ENCODE measurements around the gene ANKRD28.
"Not testable (repeated sequence)": the region's sequence is repeated elsewhere in the genome, so short reads cannot be mapped to it uniquely, and the experiment has no call there.

ANKRD28 gene

GRCh38 chr3:15774931-15775560 lies 22.7 kb downstream of the ANKRD28 start:
- not testable (repeated sequence) for DNase-seq

- no peak for DNase-seq
Measured at GRCh38 chr3:15771444-15771843, 26.3 kb downstream of the ANKRD28 start.

- no peak for DNase-seq
Measured at GRCh38 chr3:15769256-15769915, 28.4 kb downstream of the ANKRD28 start.

GRCh38 chr3:15768421-15769255 lies 29.1 kb downstream of the ANKRD28 start:
- DNase-seq, result no peak

GRCh38 chr3:15766406-15766805 lies 31.4 kb downstream of the ANKRD28 start:
- DNase-seq, result no peak

- DNase-seq, result no peak
Measured at GRCh38 chr3:15758295-15758694, 39.5 kb downstream of the ANKRD28 start.

- DNase-seq, result no peak
Measured at GRCh38 chr3:15757824-15758223, 40.0 kb downstream of the ANKRD28 start.

GRCh38 chr3:15756505-15756904 lies 41.3 kb downstream of the ANKRD28 start:
- DNase-seq, result no peak

GRCh38 chr3:15755780-15756179 lies 42.0 kb downstream of the ANKRD28 start:
- DNase-seq, result no peak

- DNase-seq, result no peak
Measured at GRCh38 chr3:15755181-15755580, 42.6 kb downstream of the ANKRD28 start.

GRCh38 chr3:15754047-15754446 lies 43.7 kb downstream of the ANKRD28 start:
- DNase-seq, result no peak

- peak in 5 of 51 donors; percentile 6 to 53 (median 9) for DNase-seq
Measured at GRCh38 chr3:15753056-15753710, 44.6 kb downstream of the ANKRD28 start.

GRCh38 chr3:15750879-15751278 lies 46.9 kb downstream of the ANKRD28 start:
- no peak for DNase-seq

- DNase-seq, result no peak
Measured at GRCh38 chr3:15750143-15750542, 47.6 kb downstream of the ANKRD28 start.

- not testable (repeated sequence) for DNase-seq
Measured at GRCh38 chr3:15745896-15746295, 51.9 kb downstream of the ANKRD28 start.

GRCh38 chr3:15744176-15744575 lies 53.6 kb downstream of the ANKRD28 start:
- no peak for DNase-seq

GRCh38 chr3:15743587-15744009 lies 54.2 kb downstream of the ANKRD28 start:
- DNase-seq, result no peak

GRCh38 chr3:15742236-15742635 lies 55.5 kb downstream of the ANKRD28 start:
- not testable (repeated sequence) for DNase-seq

GRCh38 chr3:15738616-15739005 lies 59.2 kb downstream of the ANKRD28 start:
- DNase-seq, result not testable (repeated sequence)

- DNase-seq, result no peak
Measured at GRCh38 chr3:15731024-15731423, 66.8 kb downstream of the ANKRD28 start.

- no peak for DNase-seq
Measured at GRCh38 chr3:15728766-15729165, 69.0 kb downstream of the ANKRD28 start.

- no peak for DNase-seq
Measured at GRCh38 chr3:15726881-15727280, 70.9 kb downstream of the ANKRD28 start.
